GM12892 (cell line): ENCODE results near the gene TNFSF10.

Experiments
- POLR2A ChIP-seq: IDR thresholded peaks from 2 replicates; pipeline ENCODE4 v1.6.1; 2011; ENCODE audit warnings: low read depth, low read length, control low read depth
- POLR2AphosphoS5 ChIP-seq: IDR thresholded peaks from 2 replicates; pipeline ENCODE4 v1.6.1; 2011; ENCODE audit warnings: low read depth, low read length, control low read depth
- TAF1 ChIP-seq: IDR thresholded peaks from 2 replicates; pipeline ENCODE4 v1.6.1; 2011; ENCODE audit warnings: low read depth, mild to moderate bottlenecking, control low read depth, low read length, borderline replicate concordance

- no peak for TF ChIP-seq POLR2A
- no peak for TF ChIP-seq POLR2AphosphoS5
- TF ChIP-seq TAF1 = no peak
Measured at GRCh38 chr3:172549144-172549543, 25.9 kb upstream of the TNFSF10 start.
